Breast epithelium (tissue), 4 donors: Measurements from ENCODE around the gene ARNT2. TPM values are rescaled to one million over a fixed set of nuclear protein-coding genes. Genes with fewer than 3 reads are reported as not detected.

Experiments
- DNase-seq, 2 donors: peaks; one replicate each; pipeline ENCODE4 v3.0.0-alpha.2; 2019; ENCODE audit warnings: low spot score in 2 of 2
- H3K27ac ChIP-seq, 2 donors: fragments of 200-600 bp; sonication (generic) in 1 of 2; one replicate each; pipeline ENCODE4 v1.5.1; 2016 to 2019; ENCODE audit warnings: mild to moderate bottlenecking in 1 of 2
- H3K27me3 ChIP-seq, 2 donors: fragments of 200-600 bp; sonication (generic) in 1 of 2; one replicate each; pipeline versions ENCODE4 v1.5.1 to v1.6.0; 2017 to 2019; ENCODE audit warnings: control low read depth in 1 of 2, mild to moderate bottlenecking in 1 of 2
- H3K36me3 ChIP-seq: fragments of 200-600 bp; one replicate; pipeline ENCODE4 v1.5.1; 2019
- H3K4me1 ChIP-seq, 2 donors: fragments of 200-600 bp; sonication (generic); one replicate each; pipeline ENCODE4 v1.5.1; 2016 to 2019; ENCODE audit warnings: control low read depth in 1 of 2
- H3K4me3 ChIP-seq, 3 donors: fragments of 200-600 bp; sonication (generic); 1 replicate in 2 of 3; 2 replicates in 1 of 3; pipeline ENCODE4 v1.5.1; 2016 to 2019; ENCODE audit warnings: mild to moderate bottlenecking in 3 of 3, moderate library complexity in 2 of 3
- H3K9me3 ChIP-seq, 2 donors: fragments of 200-600 bp; sonication (generic) in 1 of 2; one replicate each; pipeline ENCODE4 v1.5.1; 2016 to 2019; ENCODE audit warnings: control low read depth in 1 of 2
- POLR2A ChIP-seq: fragments of 450-650 bp; IDR thresholded peaks from one replicate; pipeline ENCODE4 v1.6.1; 2016; ENCODE audit warnings: antibody characterized with exemption, mild to moderate bottlenecking, moderate library complexity
- POLR2AphosphoS5 ChIP-seq, 3 donors: sonication (generic); formaldehyde crosslinking; IDR thresholded peaks; one replicate each; pipeline ENCODE4 v1.6.1; 2017; ENCODE audit warnings: antibody characterized with exemption in 3 of 3
- intact Hi-C: fragments of 100-400 bp; cut with DNase I; formaldehyde crosslinking; loops from one replicate; pipeline ENCODE4 v1.15.1; 2023; ENCODE audit warnings: low total_unique reads
- total RNA-seq, 3 donors: library from RNA; depleted of rRNA; stranded (reverse); fragments of >200 nt; gene quantifications; one replicate each; pipeline ENCODE4 v1.1.0, GENCODE V29; 2016
- TF ChIP-seq, protein P1 (sequence below), 3 donors: fragments of 450-650 bp; IDR thresholded peaks; one replicate each; pipeline ENCODE4 v1.5.1; 2016 to 2017; ENCODE audit warnings: antibody characterized with exemption in 3 of 3, mild to moderate bottlenecking in 3 of 3, moderate library complexity in 3 of 3

Gene ARNT2
- total RNA-seq, 3 donors from 2014 or later, result 5.9 to 8.5 (median 7.0) TPM

DNA sequence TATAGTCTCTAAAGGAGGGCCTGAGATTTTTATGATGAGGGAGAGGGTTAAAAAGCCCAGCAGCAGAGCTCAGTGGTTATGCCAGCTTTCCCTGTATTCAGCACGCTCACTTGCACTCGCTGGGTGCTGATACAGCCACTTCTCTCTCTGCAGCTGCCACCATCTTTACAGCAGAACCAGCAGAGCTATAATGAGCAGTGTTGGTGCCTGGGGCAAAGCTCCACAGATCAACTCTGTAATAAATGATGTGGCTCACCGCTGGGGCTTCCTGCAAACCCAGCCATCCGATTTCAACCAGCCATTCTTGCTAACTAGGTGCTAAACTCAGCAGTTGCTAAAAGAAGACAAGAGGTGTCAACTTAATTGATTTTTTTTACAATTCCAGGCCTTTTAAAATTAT is 48.0 kb downstream of the ARNT2 start:
- Histone ChIP-seq H3K9me3 (no peaks in the 10 kb centered on the region), H3K4me1 (no peaks in the 10 kb centered on the region), H3K36me3 (no peaks in the 10 kb centered on the region), H3K27ac (no peak overlapping the region), H3K4me3 (no peak overlapping the region), H3K27me3 (no peaks in the 10 kb centered on the region)
- no peak for DNase-seq
- intact Hi-C loops, result loop anchor here (5.0 kb wide), 1 partner anchor 325 kb away; the partner anchor contains the start of gene CEMIP
- TF ChIP-seq POLR2AphosphoS5 (IDR thresholded peaks at IDR 0.05) (no peak), POLR2A (no peak)
- TF ChIP-seq, protein P1, sequence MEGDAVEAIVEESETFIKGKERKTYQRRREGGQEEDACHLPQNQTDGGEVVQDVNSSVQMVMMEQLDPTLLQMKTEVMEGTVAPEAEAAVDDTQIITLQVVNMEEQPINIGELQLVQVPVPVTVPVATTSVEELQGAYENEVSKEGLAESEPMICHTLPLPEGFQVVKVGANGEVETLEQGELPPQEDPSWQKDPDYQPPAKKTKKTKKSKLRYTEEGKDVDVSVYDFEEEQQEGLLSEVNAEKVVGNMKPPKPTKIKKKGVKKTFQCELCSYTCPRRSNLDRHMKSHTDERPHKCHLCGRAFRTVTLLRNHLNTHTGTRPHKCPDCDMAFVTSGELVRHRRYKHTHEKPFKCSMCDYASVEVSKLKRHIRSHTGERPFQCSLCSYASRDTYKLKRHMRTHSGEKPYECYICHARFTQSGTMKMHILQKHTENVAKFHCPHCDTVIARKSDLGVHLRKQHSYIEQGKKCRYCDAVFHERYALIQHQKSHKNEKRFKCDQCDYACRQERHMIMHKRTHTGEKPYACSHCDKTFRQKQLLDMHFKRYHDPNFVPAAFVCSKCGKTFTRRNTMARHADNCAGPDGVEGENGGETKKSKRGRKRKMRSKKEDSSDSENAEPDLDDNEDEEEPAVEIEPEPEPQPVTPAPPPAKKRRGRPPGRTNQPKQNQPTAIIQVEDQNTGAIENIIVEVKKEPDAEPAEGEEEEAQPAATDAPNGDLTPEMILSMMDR (IDR thresholded peaks at IDR 0.05), result no peak

DNA sequence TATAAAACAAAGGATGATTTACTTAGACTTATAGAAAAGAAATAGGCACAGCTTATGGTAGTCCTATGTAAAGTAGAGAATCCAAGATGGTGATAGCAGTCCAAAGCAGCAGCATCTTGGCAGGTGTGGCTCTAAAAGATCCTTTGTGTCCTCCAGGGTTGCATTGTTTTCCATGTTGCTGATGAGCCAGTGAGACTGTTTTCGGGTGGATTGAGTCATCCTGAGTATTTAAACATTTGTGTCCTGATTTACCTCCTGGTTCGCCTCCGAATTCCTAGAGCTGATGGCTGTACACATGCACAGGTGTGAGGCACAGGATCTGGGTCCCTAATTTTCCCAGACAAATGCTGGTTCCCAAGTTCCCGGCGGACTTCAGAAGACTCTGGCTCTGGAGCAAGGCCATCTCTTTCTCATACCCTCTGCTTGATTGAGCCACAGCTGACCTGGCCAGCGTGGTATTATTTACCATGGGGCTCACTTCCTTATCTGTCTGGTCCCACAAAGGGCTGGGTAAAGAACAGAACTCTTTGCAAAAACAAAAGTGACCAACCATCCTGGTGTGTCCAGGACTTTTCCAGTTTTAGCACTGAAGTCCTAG is 51.0 kb downstream of the ARNT2 start:
- no peak overlapping the region for H3K4me3 ChIP-seq
- no peaks in the 10 kb centered on the region for H3K27me3 ChIP-seq
- intact Hi-C loops, result no loop called here
- H3K9me3 ChIP-seq, result no peaks in the 10 kb centered on the region
- no peaks in the 10 kb centered on the region for H3K4me1 ChIP-seq
- H3K36me3 ChIP-seq, result no peaks in the 10 kb centered on the region
- H3K27ac ChIP-seq, result no peak overlapping the region
- no peak for DNase-seq
- TF ChIP-seq POLR2AphosphoS5 (IDR thresholded peaks at IDR 0.05), result no peak
- TF ChIP-seq, protein P1 (IDR thresholded peaks at IDR 0.05), result no peak
- no peak for TF ChIP-seq POLR2A

- H3K27me3 ChIP-seq, result no peaks in the 10 kb centered on the region
- TF ChIP-seq, protein P1 (IDR thresholded peaks at IDR 0.05), result peak; percentile 83 to 95 (median 87)
- no peak for TF ChIP-seq POLR2AphosphoS5 (IDR thresholded peaks at IDR 0.05)
Observed at GRCh38 chr15:80455668-80456442, 51.7 kb downstream of the ARNT2 start.

GRCh38 chr15:80456517-80457492 is 52.6 kb downstream of the ARNT2 start:
- no peaks in the 10 kb centered on the region for H3K27me3 ChIP-seq
- no peak overlapping the region for H3K27ac ChIP-seq
- H3K4me3 ChIP-seq, result no peak overlapping the region
- H3K9me3 ChIP-seq, result no peaks in the 10 kb centered on the region
- DNase-seq, result no peak
- intact Hi-C loops, result no loop called here
- no peaks in the 10 kb centered on the region for H3K36me3 ChIP-seq
- TF ChIP-seq POLR2AphosphoS5 (IDR thresholded peaks at IDR 0.05) (no peak), POLR2A (no peak)
- H3K4me1 ChIP-seq, result no peaks in the 10 kb centered on the region

More at GRCh38 chr15:80455668-80456442, 51.7 kb downstream of the ARNT2 start:
- DNase-seq, result no peak
- Histone ChIP-seq H3K4me1 (no peaks in the 10 kb centered on the region), H3K27ac (no peak overlapping the region), H3K9me3 (no peaks in the 10 kb centered on the region), H3K36me3 (no peaks in the 10 kb centered on the region), H3K4me3 (no peak overlapping the region)
- intact Hi-C loops, result no loop called here

- Histone ChIP-seq H3K4me1 (no peaks in the 10 kb centered on the region), H3K9me3 (no peaks in the 10 kb centered on the region), H3K36me3 (no peaks in the 10 kb centered on the region), H3K27ac (no peak overlapping the region), H3K27me3 (no peaks in the 10 kb centered on the region), H3K4me3 (no peak overlapping the region)
- DNase-seq, result no peak
- TF ChIP-seq POLR2A, result no peak
- TF ChIP-seq POLR2AphosphoS5 (IDR thresholded peaks at IDR 0.05), result no peak
- TF ChIP-seq, protein P1 (IDR thresholded peaks at IDR 0.05), result no peak
- intact Hi-C loops, result no loop called here
Observed at GRCh38 chr15:80457896-80458295, 53.7 kb downstream of the ARNT2 start.
